ENCODE measurements around the gene ZFP91. TPM values are rescaled to one million over a fixed set of nuclear protein-coding genes. Genes with fewer than 3 reads are reported as not detected.

Gene ZFP91
- total and polyA plus RNA-seq, 2 of the 4 experiments (the other 2 are of a cell fraction), result 20.7 to 25.3 TPM

GRCh38 chr11:58564231-58564630 lies 14.6 kb upstream of the ZFP91 start:
- no peaks in the 10 kb centered on the region; a peak in 1 of 4 replicates for H3K79me1 ChIP-seq (ENCODE audit: low read depth in 1 of 2, low read length in 2 of 2)
- no peak overlapping the region for H2AK9ac ChIP-seq (replicated peaks; ENCODE audit: low read depth, low read length, poor library complexity)
- no peak overlapping the region for H3K23ac ChIP-seq (ENCODE audit: low read depth, low read length)
- H2BK120ac ChIP-seq (ENCODE audit: low read depth, low read length), result no peak overlapping the region
- no peaks in the 10 kb centered on the region for H4K20me1 ChIP-seq (ENCODE audit: insufficient read depth, low read length)
- no peak overlapping the region for H3K56ac ChIP-seq (ENCODE audit: extremely low read depth, insufficient read depth, low read length)
- no peak overlapping the region for H2BK20ac ChIP-seq (ENCODE audit: low read depth, low read length)
- H3K36me3 ChIP-seq (ENCODE audit: control insufficient read depth, insufficient read depth, low read length), result 0 out of 2 replicates have a peak, but pooled peaks cover under 1% of the 10 kb centered on the region
- no peaks in the 10 kb centered on the region for H3K4me1 ChIP-seq (ENCODE audit: control insufficient read depth, insufficient read depth, low read length)
- dilution Hi-C loops (cut with HindIII; ENCODE audit: low sequenced_read_pairs, unreplicated experiment) (no loop called here), intact Hi-C loops (cut with micrococcal nuclease) (no loop called here), in situ Hi-C loops (cut with MboI; ENCODE audit: low sequenced_read_pairs) (no loop called here)
- DNase-seq (no peak), ATAC-seq (ENCODE audit: low read depth) (no peak)
- no peaks in the 10 kb centered on the region for H3K9me1 ChIP-seq (ENCODE audit: insufficient read depth, low read length)
- H3K9ac ChIP-seq (ENCODE audit: low read depth, low read length), result no peak overlapping the region
- H3K9me3 ChIP-seq (ENCODE audit: control insufficient read depth, insufficient read depth, low read length), result no peaks in the 10 kb centered on the region
- no peak overlapping the region for H3K4ac ChIP-seq (ENCODE audit: low read depth, low read length)
- H2AFZ ChIP-seq (replicated peaks; ENCODE audit: low read length, poor library complexity), result no peak overlapping the region
- no peak overlapping the region for H4K5ac ChIP-seq (ENCODE audit: low read depth, low read length)
- H3K18ac ChIP-seq (ENCODE audit: low read depth, low read length), result no peak overlapping the region
- H2AK5ac ChIP-seq (ENCODE audit: low read depth, low read length), result no peak overlapping the region
- H3K27me3 ChIP-seq (ENCODE audit: control insufficient read depth, insufficient read depth, low read length), result no peaks in the 10 kb centered on the region
- no peak overlapping the region for H3K4me3 ChIP-seq (ENCODE audit: insufficient read depth, low read depth, low read length)
- ChIA-PET CTCF (interaction anchor here (1.4 kb wide), 1 partner anchor 9 kb away, joined by 3 read pairs; no protein-coding TSS in a partner anchor), POLR2A (ENCODE audit: unreplicated experiment) (no interaction called here)
- H3K14ac ChIP-seq (replicated peaks; ENCODE audit: low read depth, low read length), result no peak overlapping the region
- no peak for TF ChIP-seq CTCF (conservative IDR thresholded peaks at IDR 0.05; ENCODE audit: low read depth, low read length)
- TF ChIP-seq POLR2A (IDR thresholded peaks at IDR 0.05; ENCODE audit: low read depth, low read length), result no peak
- no peak for TF ChIP-seq RCOR1 (IDR thresholded peaks at IDR 0.05; ENCODE audit: insufficient replicate concordance, low read length)
- TF ChIP-seq SMC3 (IDR thresholded peaks at IDR 0.05; ENCODE audit: low read depth, low read length), result no peak
- no peak for TF ChIP-seq USF2 (IDR thresholded peaks at IDR 0.05; ENCODE audit: low read depth, low read length)
- TF ChIP-seq RFX5 (IDR thresholded peaks at IDR 0.05; ENCODE audit: low read depth, low read length), result no peak
- TF ChIP-seq MAZ (IDR thresholded peaks at IDR 0.05; ENCODE audit: borderline replicate concordance, low read depth, low read length), result no peak
- no peak for TF ChIP-seq CHD1 (IDR thresholded peaks at IDR 0.05; ENCODE audit: low read depth, low read length)
- no peak for TF ChIP-seq CEBPB (IDR thresholded peaks at IDR 0.05; ENCODE audit: low read depth, low read length)
- TF ChIP-seq BHLHE40 (IDR thresholded peaks at IDR 0.05; ENCODE audit: low read depth, low read length), result no peak
- TF ChIP-seq FOS (IDR thresholded peaks at IDR 0.05; ENCODE audit: low read depth, low read length), result no peak
- no peak for TF ChIP-seq RAD21 (IDR thresholded peaks at IDR 0.05; ENCODE audit: low read length)
- TF ChIP-seq MXI1 (IDR thresholded peaks at IDR 0.05; ENCODE audit: borderline replicate concordance, low read depth, low read length), result no peak
- TF ChIP-seq ELK1 (IDR thresholded peaks at IDR 0.05; ENCODE audit: borderline replicate concordance, low read depth, low read length), result no peak
- TF ChIP-seq NFE2L2 (IDR thresholded peaks at IDR 0.05; ENCODE audit: low read depth, low read length), result no peak
- TF ChIP-seq MAFK (IDR thresholded peaks at IDR 0.05; ENCODE audit: low read depth, low read length), result no peak
- no peak overlapping the region for H3K27ac ChIP-seq (ENCODE audit: insufficient read depth, low read length)
- no peak overlapping the region for H3K4me2 ChIP-seq (ENCODE audit: low read depth, low read length)
- no peak overlapping the region for H4K8ac ChIP-seq (ENCODE audit: low read depth in 2 of 2, low read length in 2 of 2)
- no peak overlapping the region for H2BK5ac ChIP-seq (ENCODE audit: low read depth, low read length, poor library complexity, severe bottlenecking)
- BruUV-seq (replicated peaks), result no TSS peak
- no peak overlapping the region for H2BK15ac ChIP-seq (ENCODE audit: low read depth, low read length)
- no peak overlapping the region for H4K91ac ChIP-seq (ENCODE audit: insufficient read depth, low read depth, low read length)
